Activated T-cell treated with anti-CD3 and anti-CD28 coated beads, Interleukin-2, amount 50 U/mL, for 72 hours (primary cell): Measurements from ENCODE around the gene CDC25A. TPM values are rescaled to one million over a fixed set of nuclear protein-coding genes. Genes with fewer than 3 reads are reported as not detected.
"Not testable (repeated sequence)": the region's sequence is repeated elsewhere in the genome, so short reads cannot be mapped to it uniquely, and the experiment has no call there.

Source experiments
- ATAC-seq, 2 donors: fragments of 150-1000 bp; cut with Tn5 transposase; replicated peaks in 1 of 2; 2 replicates each; pipeline ENCODE4 v1.10.0; 2021; ENCODE audit warnings: moderate library complexity in 2 of 2, mild to moderate bottlenecking in 1 of 2
- DNase-seq, 2 donors: peaks; one replicate each; pipeline ENCODE4 v3.0.0; 2021 to 2022; ENCODE audit warnings: mixed read lengths in 1 of 2
- H3K27ac Mint-ChIP-seq: one replicate; pipeline ENCODE4 v1.8.0; 2022; ENCODE audit warnings: mild to moderate bottlenecking, moderate library complexity, mixed read lengths
- H3K27me3 Mint-ChIP-seq: one replicate; pipeline ENCODE4 v1.8.0; 2022; ENCODE audit warnings: low read depth, mixed read lengths
- H3K36me3 Mint-ChIP-seq, 2 donors: one replicate each; pipeline ENCODE4 v1.8.0; 2022; ENCODE audit warnings: mixed read lengths in 2 of 2, mild to moderate bottlenecking in 1 of 2; ENCODE audit not compliant: insufficient read depth in 2 of 2
- H3K4me1 Mint-ChIP-seq: one replicate; pipeline ENCODE4 v1.8.0; 2022; ENCODE audit warnings: low read depth, mixed read lengths
- H3K4me3 Mint-ChIP-seq, 2 donors: one replicate each; pipeline ENCODE4 v1.8.0; 2022; ENCODE audit warnings: mild to moderate bottlenecking in 2 of 2, mixed read lengths in 2 of 2, moderate library complexity in 2 of 2
- H3K9me3 Mint-ChIP-seq, 2 donors: one replicate each; pipeline ENCODE4 v1.8.0; 2022; ENCODE audit warnings: mixed read lengths in 2 of 2
- total RNA-seq, 2 donors: library from RNA; stranded (reverse); gene quantifications; one replicate each; pipeline ENCODE4 v1.2.3, GENCODE V29; 2022

The CDC25A gene
- total RNA-seq, 2 donors from 2014 or later, result 27.8 to 31.6 TPM

- Mint-ChIP-seq H3K27ac (no peak overlapping the region), H3K36me3 (no peaks in the 10 kb centered on the region), H3K4me1 (peaks cover 4% of the 10 kb centered on the region), H3K4me3 (no peak overlapping the region), H3K9me3 (no peaks in the 10 kb centered on the region), H3K27me3 (no peaks in the 10 kb centered on the region)
- DNase-seq (no peak), ATAC-seq (no peak)
Observed at GRCh38 chr3:48128774-48129173, 59.4 kb downstream of the CDC25A start.

- Mint-ChIP-seq H3K27me3 (no peaks in the 10 kb centered on the region), H3K36me3 (no peaks in the 10 kb centered on the region), H3K9me3 (no peaks in the 10 kb centered on the region), H3K4me3 (no peak overlapping the region), H3K27ac (no peak overlapping the region), H3K4me1 (peaks cover 4% of the 10 kb centered on the region)
- no peak for DNase-seq
- no peak for ATAC-seq
Observed at GRCh38 chr3:48125886-48126622, 62.2 kb downstream of the CDC25A start.

- H3K36me3 Mint-ChIP-seq, result no peaks in the 10 kb centered on the region
- ATAC-seq (no peak), DNase-seq (no peak)
- no peaks in the 10 kb centered on the region for H3K27me3 Mint-ChIP-seq
- H3K9me3 Mint-ChIP-seq, result no peaks in the 10 kb centered on the region
- no peak overlapping the region for H3K4me3 Mint-ChIP-seq
- H3K4me1 Mint-ChIP-seq, result peaks cover 4% of the 10 kb centered on the region
- no peak overlapping the region for H3K27ac Mint-ChIP-seq
Observed at GRCh38 chr3:48125013-48125705, 63.1 kb downstream of the CDC25A start.

GRCh38 chr3:48123346-48123745, 64.9 kb downstream of the CDC25A start:
- no peaks in the 10 kb centered on the region for H3K27me3 Mint-ChIP-seq
- DNase-seq (no peak), ATAC-seq (no peak)
- no peaks in the 10 kb centered on the region for H3K36me3 Mint-ChIP-seq
- H3K4me1 Mint-ChIP-seq, result peaks cover 4% of the 10 kb centered on the region
- peak overlapping the region; percentile 65 for H3K27ac Mint-ChIP-seq
- no peaks in the 10 kb centered on the region for H3K9me3 Mint-ChIP-seq
- H3K4me3 Mint-ChIP-seq, result no peak overlapping the region

GRCh38 chr3:48122504-48122903, 65.7 kb downstream of the CDC25A start:
- H3K4me1 Mint-ChIP-seq, result peaks cover 4% of the 10 kb centered on the region
- H3K4me3 Mint-ChIP-seq, result no peak overlapping the region
- no peaks in the 10 kb centered on the region for H3K9me3 Mint-ChIP-seq
- no peak for DNase-seq
- no peak for ATAC-seq
- no peak overlapping the region for H3K27ac Mint-ChIP-seq
- H3K36me3 Mint-ChIP-seq, result no peaks in the 10 kb centered on the region
- H3K27me3 Mint-ChIP-seq, result no peaks in the 10 kb centered on the region

GRCh38 chr3:48120223-48120622, 68.0 kb downstream of the CDC25A start:
- Mint-ChIP-seq H3K36me3 (no peaks in the 10 kb centered on the region), H3K4me3 (no peak overlapping the region), H3K27me3 (no peaks in the 10 kb centered on the region), H3K9me3 (no peaks in the 10 kb centered on the region), H3K27ac (no peak overlapping the region), H3K4me1 (peaks cover 3% of the 10 kb centered on the region)
- DNase-seq, result no peak
- no peak for ATAC-seq

GRCh38 chr3:48119505-48120193, 68.6 kb downstream of the CDC25A start:
- Mint-ChIP-seq H3K4me3 (no peak overlapping the region), H3K4me1 (no peaks in the 10 kb centered on the region), H3K27me3 (no peaks in the 10 kb centered on the region), H3K36me3 (no peaks in the 10 kb centered on the region), H3K27ac (no peak overlapping the region), H3K9me3 (no peaks in the 10 kb centered on the region)
- no peak for DNase-seq
- ATAC-seq, result no peak

GRCh38 chr3:48118928-48119327, 69.3 kb downstream of the CDC25A start:
- DNase-seq (no peak), ATAC-seq (no peak)
- Mint-ChIP-seq H3K4me3 (no peak overlapping the region), H3K9me3 (no peaks in the 10 kb centered on the region), H3K27me3 (no peaks in the 10 kb centered on the region), H3K4me1 (no peaks in the 10 kb centered on the region), H3K27ac (no peak overlapping the region), H3K36me3 (no peaks in the 10 kb centered on the region)

- no peak for ATAC-seq
- DNase-seq, result no peak
- no peaks in the 10 kb centered on the region for H3K4me1 Mint-ChIP-seq
- H3K4me3 Mint-ChIP-seq, result no peak overlapping the region
- H3K36me3 Mint-ChIP-seq, result no peaks in the 10 kb centered on the region
- H3K9me3 Mint-ChIP-seq, result no peaks in the 10 kb centered on the region
- H3K27ac Mint-ChIP-seq, result no peak overlapping the region
- H3K27me3 Mint-ChIP-seq, result no peaks in the 10 kb centered on the region
Observed at GRCh38 chr3:48118322-48118721, 69.9 kb downstream of the CDC25A start.

- ATAC-seq, result no peak
- no peak for DNase-seq
- Mint-ChIP-seq H3K4me1 (peaks cover 14% of the 10 kb centered on the region), H3K9me3 (no peaks in the 10 kb centered on the region), H3K36me3 (no peaks in the 10 kb centered on the region), H3K4me3 (peak overlapping the region; percentile 23 to 58), H3K27ac (peak overlapping the region; percentile 38), H3K27me3 (no peaks in the 10 kb centered on the region)
Observed at GRCh38 chr3:48112813-48113212, 75.4 kb downstream of the CDC25A start.

GRCh38 chr3:48112108-48112791, 76.0 kb downstream of the CDC25A start:
- peak overlapping the region; percentile 38 for H3K27ac Mint-ChIP-seq

GRCh38 chr3:48110463-48110862, 77.8 kb downstream of the CDC25A start:
- Mint-ChIP-seq H3K27me3 (no peaks in the 10 kb centered on the region), H3K27ac (no peak overlapping the region), H3K9me3 (no peaks in the 10 kb centered on the region), H3K4me1 (peaks cover 14% of the 10 kb centered on the region), H3K36me3 (no peaks in the 10 kb centered on the region), H3K4me3 (no peak overlapping the region)
- DNase-seq, result no peak
- ATAC-seq, result peak in 1 of 2 donors; percentile 34

More at GRCh38 chr3:48112108-48112791, 76.0 kb downstream of the CDC25A start:
- ATAC-seq (peak; percentile 95 to 98), DNase-seq (peak; percentile 60 to 65)
- not testable (repeated sequence) for H3K36me3 Mint-ChIP-seq, H3K27me3 Mint-ChIP-seq, H3K9me3 Mint-ChIP-seq
- Mint-ChIP-seq H3K4me1 (peaks cover 14% of the 10 kb centered on the region), H3K4me3 (peak overlapping the region; percentile 23 to 58)

- Mint-ChIP-seq H3K9me3 (no peaks in the 10 kb centered on the region), H3K4me3 (no peak overlapping the region), H3K36me3 (no peaks in the 10 kb centered on the region), H3K27ac (no peak overlapping the region), H3K4me1 (peaks cover 4% of the 10 kb centered on the region), H3K27me3 (no peaks in the 10 kb centered on the region)
- DNase-seq, result no peak
- ATAC-seq, result no peak
Observed at GRCh38 chr3:48107227-48107626, 81.0 kb downstream of the CDC25A start.
